HepG2 (cell line): ENCODE data around the gene PSMD1. TPM values are rescaled to one million over a fixed set of nuclear protein-coding genes. Genes with fewer than 3 reads are reported as not detected.

Experiments used
- DMAP1 ChIP-seq: IDR thresholded peaks from 2 replicates; pipeline ENCODE4 v1.6.1; 2016
- EEA1 ChIP-seq: sonication (generic); formaldehyde crosslinking; IDR thresholded peaks from 2 replicates; pipeline ENCODE4 v1.5.1; 2020; ENCODE audit warnings: mild to moderate bottlenecking, missing genetic modification reagents, borderline replicate concordance
- HOXA7 ChIP-seq: sonication (generic); formaldehyde crosslinking; IDR thresholded peaks from 2 replicates; pipeline ENCODE4 v1.8.1; 2022; ENCODE audit warnings: mild to moderate bottlenecking, missing genetic modification reagents, moderate library complexity
- KDM3A ChIP-seq: IDR thresholded peaks from 2 replicates; pipeline ENCODE4 v1.6.1; 2018; ENCODE audit warnings: low read depth, missing compliant biosample characterization
- SAFB2 ChIP-seq: sonication (generic); formaldehyde crosslinking; IDR thresholded peaks from 2 replicates; pipeline ENCODE4 v1.5.1; 2020; ENCODE audit warnings: missing genetic modification reagents, low read depth, mild to moderate bottlenecking, borderline replicate concordance
- ZFP41 ChIP-seq: sonication (generic); formaldehyde crosslinking; IDR thresholded peaks from 2 replicates; pipeline ENCODE4 v1.4.0; 2020; ENCODE audit warnings: mild to moderate bottlenecking, missing genetic modification reagents, borderline replicate concordance
- ZKSCAN1 ChIP-seq: fragments of 150-350 bp; IDR thresholded peaks from 2 replicates; pipeline ENCODE4 v1.6.1; 2014; ENCODE audit warnings: low read length
- ZNF674 ChIP-seq: sonication (generic); formaldehyde crosslinking; IDR thresholded peaks from 2 replicates; pipeline ENCODE4 v1.5.0; 2020; ENCODE audit warnings: low read depth, mild to moderate bottlenecking, missing genetic modification reagents
- polyA plus RNA-seq, 8 experiments: library from polyadenylated mRNA; depleted of rRNA in 3 of 8; stranded (reverse) in 7 of 8; unstranded in 1 of 8; fragments of >200 nt; fragmentation: Illumina TruSeq in 4 of 8; extraction: Trizol in 4 of 8; gene quantifications; 2 replicates each; pipeline versions ENCODE4 v1.2.1 to v1.2.3, GENCODE V29; 2011 to 2016; ENCODE audit warnings: low read depth in 4 of 8, missing spikeins in 1 of 8, mixed read lengths in 1 of 8; ENCODE audit not compliant: insufficient read depth in 1 of 8
- total RNA-seq, 5 experiments: library from RNA; depleted of rRNA; stranded (reverse); fragments of >200 nt; fragmentation: Illumina TruSeq; extraction: Trizol; gene quantifications; 2 replicates each; pipeline ENCODE4 v1.2.3, GENCODE V29; 2016; ENCODE audit warnings: low read depth in 1 of 5
- TF ChIP-seq, protein P1 (sequence below): sonication (generic); formaldehyde crosslinking; conservative IDR thresholded peaks from 2 replicates; pipeline ENCODE4 v1.8.0; 2022; ENCODE audit warnings: mild to moderate bottlenecking, moderate library complexity, missing genetic modification reagents
- TF ChIP-seq, protein P2 (sequence below): sonication (generic); formaldehyde crosslinking; IDR thresholded peaks from 2 replicates; pipeline ENCODE4 v1.4.0; 2020; ENCODE audit warnings: missing genetic modification reagents, borderline replicate concordance
- TF ChIP-seq, protein P3 (sequence below): sonication (generic); formaldehyde crosslinking; IDR thresholded peaks from 2 replicates; pipeline ENCODE4 v1.4.0; 2020; ENCODE audit warnings: mild to moderate bottlenecking, missing genetic modification reagents
- TF ChIP-seq, protein P4 (sequence below), 2 experiments: fragments of 450-650 bp in 1 of 2; sonication (generic) in 1 of 2; formaldehyde crosslinking in 1 of 2; IDR thresholded peaks; 2 replicates each; pipeline versions ENCODE4 v1.6.1 to v1.8.0; 2016 to 2022; ENCODE audit warnings: antibody characterized with exemption in 1 of 2, mild to moderate bottlenecking in 1 of 2, missing genetic modification reagents in 1 of 2

The PSMD1 gene
- total and polyA plus RNA-seq, 2 of the 13 experiments (the other 11 are each of a cell fraction or from before 2014, with no cell fraction given) = 136 to 191 TPM

DNA sequence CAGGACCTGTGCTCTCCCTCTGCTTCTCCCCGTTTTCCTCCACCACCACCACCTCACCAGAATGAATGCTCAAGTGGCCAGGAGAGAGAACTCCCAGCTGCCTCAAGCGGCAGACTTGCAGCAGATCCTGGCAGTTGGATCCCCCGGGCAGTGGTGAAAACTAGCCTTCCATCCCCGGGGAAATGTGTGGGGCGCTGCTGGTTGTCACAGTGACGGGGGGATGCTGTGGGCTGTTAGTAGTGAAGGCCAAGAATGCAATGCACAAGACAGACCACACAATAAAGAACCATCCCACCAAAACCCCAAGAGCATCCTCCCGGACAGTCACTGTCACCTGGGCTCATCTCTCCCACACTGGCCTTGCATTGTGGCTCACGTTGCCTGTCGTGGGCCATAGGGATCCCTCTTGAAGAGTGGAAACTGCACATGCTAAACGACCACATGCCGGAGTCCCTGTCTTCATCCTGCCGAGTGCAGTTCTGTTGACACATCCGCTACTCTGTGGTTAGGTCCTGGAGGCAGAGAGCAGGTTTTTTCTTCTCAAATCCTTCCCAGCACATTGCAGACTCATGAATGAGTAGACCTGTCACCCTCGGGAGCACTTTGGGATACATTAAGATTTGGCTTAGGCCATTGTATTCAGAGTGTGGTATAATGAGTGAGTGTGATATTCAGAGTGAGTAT is 47.3 kb upstream of the PSMD1 start (continued):
- TF ChIP-seq EEA1 (CRISPR knock-in tag) = no peak
- no peak for TF ChIP-seq ZKSCAN1
- TF ChIP-seq, protein P1, sequence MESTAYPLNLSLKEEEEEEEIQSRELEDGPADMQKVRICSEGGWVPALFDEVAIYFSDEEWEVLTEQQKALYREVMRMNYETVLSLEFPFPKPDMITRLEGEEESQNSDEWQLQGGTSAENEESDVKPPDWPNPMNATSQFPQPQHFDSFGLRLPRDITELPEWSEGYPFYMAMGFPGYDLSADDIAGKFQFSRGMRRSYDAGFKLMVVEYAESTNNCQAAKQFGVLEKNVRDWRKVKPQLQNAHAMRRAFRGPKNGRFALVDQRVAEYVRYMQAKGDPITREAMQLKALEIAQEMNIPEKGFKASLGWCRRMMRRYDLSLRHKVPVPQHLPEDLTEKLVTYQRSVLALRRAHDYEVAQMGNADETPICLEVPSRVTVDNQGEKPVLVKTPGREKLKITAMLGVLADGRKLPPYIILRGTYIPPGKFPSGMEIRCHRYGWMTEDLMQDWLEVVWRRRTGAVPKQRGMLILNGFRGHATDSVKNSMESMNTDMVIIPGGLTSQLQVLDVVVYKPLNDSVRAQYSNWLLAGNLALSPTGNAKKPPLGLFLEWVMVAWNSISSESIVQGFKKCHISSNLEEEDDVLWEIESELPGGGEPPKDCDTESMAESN = no peak
- no peak for TF ChIP-seq ZNF674
- no peak for TF ChIP-seq DMAP1 (CRISPR knock-in tag)
- no peak for TF ChIP-seq ZFP41 (CRISPR knock-in tag)
- TF ChIP-seq, protein P2, sequence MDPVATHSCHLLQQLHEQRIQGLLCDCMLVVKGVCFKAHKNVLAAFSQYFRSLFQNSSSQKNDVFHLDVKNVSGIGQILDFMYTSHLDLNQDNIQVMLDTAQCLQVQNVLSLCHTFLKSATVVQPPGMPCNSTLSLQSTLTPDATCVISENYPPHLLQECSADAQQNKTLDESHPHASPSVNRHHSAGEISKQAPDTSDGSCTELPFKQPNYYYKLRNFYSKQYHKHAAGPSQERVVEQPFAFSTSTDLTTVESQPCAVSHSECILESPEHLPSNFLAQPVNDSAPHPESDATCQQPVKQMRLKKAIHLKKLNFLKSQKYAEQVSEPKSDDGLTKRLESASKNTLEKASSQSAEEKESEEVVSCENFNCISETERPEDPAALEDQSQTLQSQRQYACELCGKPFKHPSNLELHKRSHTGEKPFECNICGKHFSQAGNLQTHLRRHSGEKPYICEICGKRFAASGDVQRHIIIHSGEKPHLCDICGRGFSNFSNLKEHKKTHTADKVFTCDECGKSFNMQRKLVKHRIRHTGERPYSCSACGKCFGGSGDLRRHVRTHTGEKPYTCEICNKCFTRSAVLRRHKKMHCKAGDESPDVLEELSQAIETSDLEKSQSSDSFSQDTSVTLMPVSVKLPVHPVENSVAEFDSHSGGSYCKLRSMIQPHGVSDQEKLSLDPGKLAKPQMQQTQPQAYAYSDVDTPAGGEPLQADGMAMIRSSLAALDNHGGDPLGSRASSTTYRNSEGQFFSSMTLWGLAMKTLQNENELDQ (CRISPR knock-in tag) = no peak
- TF ChIP-seq, protein P3, sequence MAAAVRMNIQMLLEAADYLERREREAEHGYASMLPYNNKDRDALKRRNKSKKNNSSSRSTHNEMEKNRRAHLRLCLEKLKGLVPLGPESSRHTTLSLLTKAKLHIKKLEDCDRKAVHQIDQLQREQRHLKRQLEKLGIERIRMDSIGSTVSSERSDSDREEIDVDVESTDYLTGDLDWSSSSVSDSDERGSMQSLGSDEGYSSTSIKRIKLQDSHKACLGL (CRISPR knock-in tag) = no peak
- TF ChIP-seq SAFB2 = no peak
- TF ChIP-seq HOXA7 = no peak
- TF ChIP-seq, protein P4, sequence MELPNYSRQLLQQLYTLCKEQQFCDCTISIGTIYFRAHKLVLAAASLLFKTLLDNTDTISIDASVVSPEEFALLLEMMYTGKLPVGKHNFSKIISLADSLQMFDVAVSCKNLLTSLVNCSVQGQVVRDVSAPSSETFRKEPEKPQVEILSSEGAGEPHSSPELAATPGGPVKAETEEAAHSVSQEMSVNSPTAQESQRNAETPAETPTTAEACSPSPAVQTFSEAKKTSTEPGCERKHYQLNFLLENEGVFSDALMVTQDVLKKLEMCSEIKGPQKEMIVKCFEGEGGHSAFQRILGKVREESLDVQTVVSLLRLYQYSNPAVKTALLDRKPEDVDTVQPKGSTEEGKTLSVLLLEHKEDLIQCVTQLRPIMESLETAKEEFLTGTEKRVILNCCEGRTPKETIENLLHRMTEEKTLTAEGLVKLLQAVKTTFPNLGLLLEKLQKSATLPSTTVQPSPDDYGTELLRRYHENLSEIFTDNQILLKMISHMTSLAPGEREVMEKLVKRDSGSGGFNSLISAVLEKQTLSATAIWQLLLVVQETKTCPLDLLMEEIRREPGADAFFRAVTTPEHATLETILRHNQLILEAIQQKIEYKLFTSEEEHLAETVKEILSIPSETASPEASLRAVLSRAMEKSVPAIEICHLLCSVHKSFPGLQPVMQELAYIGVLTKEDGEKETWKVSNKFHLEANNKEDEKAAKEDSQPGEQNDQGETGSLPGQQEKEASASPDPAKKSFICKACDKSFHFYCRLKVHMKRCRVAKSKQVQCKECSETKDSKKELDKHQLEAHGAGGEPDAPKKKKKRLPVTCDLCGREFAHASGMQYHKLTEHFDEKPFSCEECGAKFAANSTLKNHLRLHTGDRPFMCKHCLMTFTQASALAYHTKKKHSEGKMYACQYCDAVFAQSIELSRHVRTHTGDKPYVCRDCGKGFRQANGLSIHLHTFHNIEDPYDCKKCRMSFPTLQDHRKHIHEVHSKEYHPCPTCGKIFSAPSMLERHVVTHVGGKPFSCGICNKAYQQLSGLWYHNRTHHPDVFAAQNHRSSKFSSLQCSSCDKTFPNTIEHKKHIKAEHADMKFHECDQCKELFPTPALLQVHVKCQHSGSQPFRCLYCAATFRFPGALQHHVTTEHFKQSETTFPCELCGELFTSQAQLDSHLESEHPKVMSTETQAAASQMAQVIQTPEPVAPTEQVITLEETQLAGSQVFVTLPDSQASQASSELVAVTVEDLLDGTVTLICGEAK (IDR thresholded peaks at IDR 0.05) = no peak
- TF ChIP-seq, protein P4 (CRISPR knock-in tag; IDR thresholded peaks at IDR 0.05) = 0 out of 2 replicates have a peak, but pooled peaks have one; percentile 47
- TF ChIP-seq KDM3A = no peak
